Suppressor macrophage treated with lipopolysaccharide for 4 hours (primary cell): ENCODE data around the gene DNAJC22.

Source experiments
- DNase-seq: peaks from one replicate; pipeline ENCODE4 v3.0.0-alpha.2; 2020

Gene DNAJC22

DNA sequence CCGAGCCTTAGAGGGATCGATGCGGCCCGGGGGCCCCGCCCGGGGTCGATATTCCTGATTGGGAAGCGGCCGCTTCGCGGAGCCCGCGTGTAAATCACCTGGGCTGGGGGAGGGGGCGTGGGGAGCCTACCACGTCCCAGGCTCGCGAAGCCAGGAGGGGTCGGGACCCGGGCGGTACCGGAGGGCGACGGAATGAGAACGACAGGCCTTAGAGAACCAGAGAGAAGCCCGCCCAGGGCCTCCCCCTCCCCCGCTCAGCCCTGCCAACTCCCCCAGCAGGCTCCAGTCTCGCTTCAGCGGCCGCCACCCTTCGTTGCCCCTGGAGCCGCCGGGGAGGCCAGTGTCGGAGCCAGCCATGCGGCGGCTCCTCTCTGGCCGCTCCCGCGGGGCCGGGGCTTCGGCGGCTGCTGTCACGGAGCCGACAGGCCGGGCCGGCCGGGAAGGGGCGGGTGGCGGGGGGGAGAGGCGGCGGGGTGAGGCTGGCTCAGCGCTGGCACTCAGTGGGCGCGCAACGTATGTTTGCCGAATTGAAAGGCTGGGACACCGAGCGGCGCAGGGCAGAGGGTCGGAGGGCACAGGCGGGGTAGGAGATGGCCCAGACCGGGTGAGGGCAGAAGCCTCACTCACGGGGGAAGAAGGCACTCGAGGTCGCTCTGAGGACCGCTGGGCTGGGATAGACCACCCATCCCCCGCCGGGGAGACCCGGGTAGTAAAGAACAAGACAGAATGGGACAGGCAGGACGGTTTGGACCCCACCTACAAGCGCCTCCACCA, 1.4 kb upstream of the DNAJC22 start:
- DNase-seq, result no peak

DNA sequence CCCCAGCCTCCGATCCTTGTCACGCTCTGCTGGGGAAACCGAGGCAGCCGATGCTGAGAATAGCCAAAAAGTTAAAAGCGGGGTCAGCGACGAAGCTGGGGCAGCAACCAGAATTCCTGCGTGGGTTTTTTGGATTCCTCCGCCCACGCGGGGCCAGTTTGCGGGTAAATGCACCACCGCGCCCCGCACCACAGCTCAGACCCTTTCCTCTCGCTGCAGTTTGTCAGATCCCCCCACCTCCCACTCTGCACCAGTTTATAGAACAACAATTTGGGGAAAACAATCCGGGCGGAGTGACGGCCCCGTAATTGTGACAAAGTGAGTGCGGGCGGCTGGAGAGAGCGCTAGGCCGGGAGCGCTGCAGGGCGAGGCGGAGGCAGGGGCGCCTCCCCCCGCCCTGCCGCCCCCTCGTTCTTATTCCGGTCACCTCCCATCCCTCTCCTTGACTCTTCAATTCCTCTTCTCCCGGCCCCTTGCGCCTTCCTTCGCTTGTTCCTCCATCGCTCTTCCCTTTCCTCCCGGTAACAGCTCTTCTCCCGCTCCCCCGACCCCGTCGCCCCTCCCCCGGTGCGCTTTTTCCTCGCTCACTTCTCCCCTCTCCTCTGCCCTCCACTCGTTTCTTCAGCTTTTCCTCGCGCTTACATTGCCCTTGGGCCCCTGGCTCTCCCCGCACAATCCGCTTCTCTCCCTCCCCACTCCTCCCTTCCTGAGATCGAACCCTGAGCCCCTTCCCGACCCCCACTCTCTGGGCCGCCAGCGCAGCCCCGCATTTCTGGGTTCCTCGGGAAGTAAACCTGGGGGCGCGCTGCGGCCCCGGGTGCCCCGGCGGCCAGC, 646 bp upstream of the DNAJC22 start:
- no peak for DNase-seq

DNA sequence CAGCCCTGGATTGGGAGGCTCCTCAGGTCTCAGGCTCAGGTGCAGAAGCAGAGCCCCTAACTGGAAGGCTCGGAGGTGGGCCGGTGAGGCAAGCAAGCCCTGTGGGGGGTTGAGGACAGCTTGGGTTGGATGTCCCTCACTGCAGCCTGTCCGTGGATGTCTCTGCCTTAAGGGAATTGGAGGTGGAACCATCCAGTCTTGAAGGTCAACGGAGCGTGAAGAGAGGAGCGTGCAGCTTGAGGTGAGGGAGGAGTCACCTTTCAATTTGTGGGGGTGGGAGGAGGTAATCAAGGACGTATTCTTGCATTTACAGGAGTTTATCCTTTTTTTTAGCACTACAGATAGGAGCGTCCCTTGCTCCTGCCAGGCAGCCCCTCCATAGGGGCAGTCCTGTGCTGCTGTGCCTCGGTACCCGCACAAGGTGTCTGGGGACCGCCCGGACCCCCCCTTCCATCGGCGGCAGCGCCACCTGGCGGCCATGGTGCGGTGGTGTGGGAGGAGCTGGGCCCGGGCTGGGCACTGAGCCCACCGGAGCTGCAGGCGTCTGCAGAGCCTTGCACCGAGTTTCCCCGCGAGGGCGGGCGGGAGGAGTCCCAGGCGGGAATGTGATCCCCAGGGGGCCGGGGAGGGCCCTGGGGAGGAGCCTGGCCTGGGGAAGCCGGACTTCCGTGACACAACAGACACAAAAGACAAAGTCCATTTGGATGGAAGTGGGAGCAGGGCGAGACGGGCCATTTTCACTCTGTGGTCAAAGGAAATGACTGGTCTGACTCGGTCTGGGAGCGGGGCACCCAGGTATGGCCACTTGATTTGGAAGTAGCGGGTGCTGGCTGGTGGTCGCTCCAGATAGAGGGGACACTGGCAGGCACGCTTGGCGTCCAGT, 864 bp downstream of the DNAJC22 start:
- DNase-seq, result peak; percentile 68

DNA sequence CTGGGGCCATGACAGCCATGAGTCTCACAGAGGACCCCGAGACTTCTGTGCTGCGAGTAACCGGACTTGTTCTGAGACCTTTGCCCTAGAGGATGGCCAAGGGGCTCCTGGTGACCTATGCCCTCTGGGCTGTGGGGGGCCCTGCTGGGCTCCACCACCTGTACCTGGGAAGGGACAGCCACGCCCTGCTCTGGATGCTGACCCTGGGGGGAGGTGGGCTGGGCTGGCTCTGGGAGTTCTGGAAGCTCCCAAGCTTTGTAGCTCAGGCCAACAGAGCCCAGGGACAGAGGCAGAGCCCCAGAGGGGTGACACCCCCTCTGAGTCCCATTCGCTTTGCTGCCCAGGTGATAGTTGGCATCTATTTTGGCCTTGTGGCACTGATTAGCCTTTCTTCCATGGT, 2.1 kb downstream of the DNAJC22 start:
- DNase-seq, result no peak

DNA sequence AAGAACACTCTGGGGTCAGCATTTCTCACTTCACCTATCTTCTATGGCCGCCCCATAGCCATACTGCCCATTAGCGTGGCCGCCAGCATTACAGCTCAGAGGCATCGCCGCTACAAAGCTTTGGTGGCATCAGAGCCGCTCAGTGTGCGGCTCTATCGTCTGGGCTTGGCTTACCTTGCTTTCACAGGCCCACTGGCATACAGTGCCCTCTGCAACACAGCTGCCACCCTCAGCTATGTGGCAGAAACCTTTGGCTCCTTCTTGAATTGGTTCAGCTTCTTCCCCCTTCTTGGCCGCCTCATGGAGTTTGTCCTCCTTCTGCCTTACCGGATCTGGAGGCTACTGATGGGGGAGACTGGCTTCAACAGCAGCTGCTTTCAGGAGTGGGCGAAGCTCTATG, 2.6 kb downstream of the DNAJC22 start:
- DNase-seq, result no peak

DNA sequence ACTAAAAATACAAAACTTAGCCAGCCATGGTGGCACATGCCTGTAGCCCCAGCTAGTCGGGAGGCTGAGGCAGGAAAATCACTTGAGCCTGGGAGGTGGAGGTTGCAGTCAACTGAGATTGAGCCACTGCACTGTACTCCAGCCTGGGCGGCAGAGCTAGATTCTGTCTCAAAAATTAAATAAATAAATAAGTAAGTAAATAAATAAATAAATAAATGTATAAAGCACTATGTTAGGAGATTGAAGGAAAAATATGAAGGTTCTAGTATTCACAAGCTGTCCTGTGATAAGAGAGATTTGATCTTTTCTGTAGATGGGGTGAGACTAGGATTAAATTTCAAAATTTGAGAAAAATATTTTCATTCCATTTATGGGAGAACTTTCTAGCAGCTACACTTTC, 5.7 kb downstream of the DNAJC22 start:
- no peak for DNase-seq

DNA sequence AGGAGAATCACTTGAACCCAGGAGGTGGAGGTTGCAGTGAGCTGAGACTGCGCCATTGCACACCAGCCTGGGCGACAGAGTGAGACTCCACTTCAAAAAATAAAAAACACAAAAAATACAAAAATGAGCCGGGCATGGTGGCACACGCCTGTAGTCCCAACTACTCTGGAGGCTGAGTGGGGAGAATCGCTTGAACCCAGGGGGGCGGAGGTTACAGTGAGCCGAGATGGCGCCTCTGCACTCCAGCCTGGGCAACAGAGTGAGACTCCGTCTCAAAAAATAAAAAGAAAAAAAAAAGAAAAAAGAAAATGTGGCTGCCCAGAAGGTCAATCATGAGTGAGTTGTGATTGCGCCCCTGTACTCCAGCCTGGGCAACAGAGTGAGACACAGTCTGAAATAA, 9.2 kb downstream of the DNAJC22 start:
- DNase-seq, result no peak

DNA sequence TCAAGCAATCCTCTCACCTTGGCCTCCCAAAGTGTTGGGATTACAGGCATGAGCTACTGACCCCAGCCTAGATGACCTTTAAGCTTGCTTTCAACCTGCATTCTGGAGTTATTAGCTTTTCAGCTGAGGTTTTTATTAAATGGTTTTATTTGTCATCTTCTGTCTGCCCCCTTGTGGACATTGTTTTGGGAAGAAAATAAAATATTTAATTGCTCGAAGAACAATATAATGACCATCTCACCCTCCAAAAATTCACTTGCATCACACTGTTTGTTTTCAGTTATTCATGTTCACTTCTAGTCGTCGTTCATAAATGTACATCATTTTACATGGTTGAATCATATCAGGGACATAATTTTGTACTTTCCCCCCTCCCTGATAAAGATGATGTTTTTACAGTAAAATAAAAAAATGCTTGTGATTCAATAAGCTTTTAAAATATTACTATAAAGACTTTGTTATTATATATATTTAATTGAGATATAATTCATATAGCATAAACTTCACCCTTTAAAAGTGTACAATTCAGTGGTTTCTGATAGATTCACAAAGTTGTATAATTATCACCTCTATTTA, 10.5 kb downstream of the DNAJC22 start:
- DNase-seq, result peak; percentile 64

DNA sequence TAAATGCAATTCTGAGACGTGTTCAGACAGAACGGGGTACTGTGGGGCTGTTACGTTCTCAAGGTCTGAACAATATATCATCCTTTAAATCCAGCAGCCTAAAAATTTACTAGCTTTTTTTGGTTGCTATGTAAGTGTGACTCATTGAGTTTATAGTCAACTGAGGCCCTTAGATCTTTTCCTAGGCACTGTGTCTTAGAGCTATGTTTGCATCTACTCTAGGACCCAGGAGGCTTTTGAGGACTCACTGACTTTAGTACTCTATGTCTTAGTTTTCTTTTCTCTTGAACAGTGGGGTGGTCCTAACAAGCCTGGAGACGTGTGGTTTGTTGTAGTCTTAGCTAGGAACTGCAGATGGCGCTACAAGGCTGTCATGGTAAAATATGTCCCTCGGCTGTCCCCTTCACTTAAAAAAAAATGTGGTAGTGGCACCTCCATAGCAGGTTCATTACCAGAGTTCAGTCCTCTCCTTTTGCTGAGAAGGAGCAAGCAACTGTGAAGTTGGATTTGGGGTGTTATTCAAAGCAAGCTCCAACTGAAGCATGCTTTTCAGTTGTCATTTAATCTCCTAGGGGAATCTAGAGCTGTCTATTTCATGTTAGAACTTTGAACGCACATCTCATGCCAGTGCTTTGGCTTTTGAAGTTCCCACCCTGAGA, 11.9 kb downstream of the DNAJC22 start:
- peak; percentile 77 for DNase-seq

DNA sequence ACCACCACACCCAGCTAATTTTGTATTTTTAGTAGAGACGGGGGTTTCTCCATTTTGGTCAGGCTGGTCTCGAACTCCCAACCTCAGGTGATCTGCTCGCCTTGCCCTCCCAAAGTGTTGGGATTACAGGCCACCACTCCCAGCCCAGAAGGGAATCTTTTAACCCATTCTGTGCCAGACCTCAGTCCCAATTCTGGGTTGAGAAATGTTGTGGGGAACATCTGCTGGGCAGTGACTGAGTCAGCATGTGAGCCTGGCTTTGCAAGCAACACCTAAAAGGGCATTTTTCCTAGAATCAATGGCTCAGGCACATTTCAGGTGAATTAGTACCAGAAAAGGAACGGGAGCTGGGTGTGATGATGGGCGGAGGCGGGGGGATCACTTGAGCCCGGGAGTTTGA, 13.0 kb downstream of the DNAJC22 start:
- no peak for DNase-seq

DNA sequence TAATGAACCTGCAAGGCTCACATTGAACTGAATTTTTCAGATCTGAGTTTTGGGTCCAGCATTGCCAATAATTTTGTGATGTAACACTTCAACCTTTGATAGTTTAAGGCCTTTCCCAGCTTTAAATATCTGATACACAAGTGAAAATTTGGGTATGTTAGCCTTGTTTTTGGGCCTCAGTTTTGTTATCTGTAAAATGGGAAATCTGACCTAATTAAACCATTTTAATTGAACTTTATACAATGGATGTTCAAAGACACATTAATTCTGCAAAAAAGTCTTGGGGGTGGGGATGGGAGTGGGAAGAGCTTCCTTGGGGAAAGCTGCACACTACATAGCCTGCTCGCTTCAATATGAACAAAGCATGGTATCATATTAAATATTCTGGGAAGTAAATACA, 15.4 kb downstream of the DNAJC22 start:
- no peak for DNase-seq

DNA sequence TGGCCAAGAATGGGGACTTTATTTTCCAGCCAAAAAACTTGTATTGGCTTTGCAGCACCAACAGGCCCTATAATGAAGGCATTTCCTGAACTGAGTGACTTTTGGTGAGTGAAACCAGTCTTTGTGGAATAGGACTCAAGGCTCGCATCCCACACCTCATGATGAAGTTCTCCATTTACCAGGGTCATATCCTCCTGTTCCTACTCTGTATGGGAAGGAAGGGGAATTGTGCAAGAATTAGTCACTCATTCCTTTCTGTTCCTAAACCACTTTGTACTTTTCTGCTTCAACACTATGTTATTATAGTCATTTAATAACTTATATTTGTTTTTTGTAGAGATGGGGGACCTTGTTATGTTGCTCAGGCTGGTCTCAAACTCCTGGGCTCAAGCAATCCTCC, 18.3 kb downstream of the DNAJC22 start:
- DNase-seq, result peak; percentile 94

DNA sequence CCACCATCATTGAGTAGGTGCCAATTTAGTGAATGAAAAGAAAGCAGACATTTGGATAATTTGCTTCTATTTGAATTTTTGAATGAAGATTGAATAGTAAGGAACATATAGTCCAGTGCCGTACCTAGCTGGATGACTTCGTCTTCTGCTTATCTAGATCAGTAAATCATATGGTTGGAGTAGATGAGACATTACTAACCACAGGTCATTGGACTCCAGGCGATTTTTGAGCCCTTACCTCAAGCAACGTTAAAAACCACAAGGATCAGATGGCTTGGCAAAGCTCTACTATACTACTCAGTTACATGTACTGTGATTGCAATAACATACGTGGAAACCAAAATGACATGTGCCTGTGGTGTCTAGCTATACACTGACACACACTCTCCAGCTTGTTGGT, 18.9 kb downstream of the DNAJC22 start:
- DNase-seq, result no peak

DNA sequence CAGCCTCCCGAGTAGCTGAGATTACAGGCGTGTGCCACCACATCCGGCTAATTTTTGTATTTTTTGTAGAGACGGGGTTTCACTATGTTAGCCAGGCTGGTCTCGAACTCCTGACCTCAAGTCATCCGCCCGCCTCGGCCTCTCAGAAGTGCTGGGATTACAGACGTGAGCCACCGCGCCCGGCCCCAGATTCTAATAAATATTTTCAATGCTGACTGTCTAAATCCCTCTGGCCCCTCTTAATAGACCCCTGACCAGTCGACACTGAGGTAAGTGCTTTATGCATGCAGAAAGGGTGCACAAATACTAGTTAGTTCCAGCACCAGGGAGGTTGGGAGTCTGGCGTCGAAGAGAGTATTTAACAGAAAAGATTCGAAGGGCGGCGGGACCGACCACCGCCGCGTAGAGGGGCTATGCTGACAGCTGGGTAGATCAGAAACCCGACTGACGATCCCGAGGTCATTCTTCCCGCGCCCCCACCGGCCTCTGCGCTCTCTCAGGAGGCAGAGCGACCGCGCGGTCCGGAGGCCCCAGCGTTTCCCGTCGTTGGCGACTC, 19.5 kb downstream of the DNAJC22 start:
- DNase-seq, result no peak

DNA sequence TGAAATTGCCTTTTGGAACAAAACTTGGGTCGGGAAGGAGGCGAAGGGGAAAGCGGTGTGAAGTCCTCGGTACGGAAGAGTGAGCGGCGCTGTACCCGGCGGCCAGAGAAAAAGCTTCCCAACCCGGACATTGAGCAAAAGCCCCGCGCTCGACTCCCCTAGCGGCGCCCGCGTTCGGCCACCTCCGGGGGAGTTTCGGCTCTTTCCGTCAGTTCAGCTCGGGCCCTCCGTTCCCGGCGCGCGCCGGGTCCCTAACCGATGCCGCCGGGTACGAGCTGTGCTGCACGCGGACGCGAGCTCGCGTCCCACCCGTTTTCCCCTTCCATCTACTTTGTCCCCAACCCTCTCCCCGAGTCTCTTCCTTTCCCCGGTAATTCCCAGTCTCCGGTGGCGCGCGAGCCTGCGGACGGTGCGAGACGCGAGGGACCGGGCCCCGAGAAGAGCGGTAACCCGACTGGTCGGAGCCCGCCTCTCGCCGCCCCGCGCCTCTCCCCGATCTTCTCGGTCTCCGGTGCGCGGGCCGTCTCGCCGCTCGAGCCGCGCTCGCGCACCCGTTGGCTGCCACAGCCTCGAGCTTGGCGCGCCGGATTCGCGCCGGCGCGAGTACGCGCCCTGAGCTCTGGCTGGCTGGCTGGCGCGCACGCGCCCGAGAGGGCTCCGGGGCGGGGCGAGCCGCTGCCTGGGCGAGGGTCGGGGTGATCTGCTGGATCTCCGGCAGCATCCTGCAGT, 20.1 kb downstream of the DNAJC22 start:
- peak; percentile 92 for DNase-seq

DNA sequence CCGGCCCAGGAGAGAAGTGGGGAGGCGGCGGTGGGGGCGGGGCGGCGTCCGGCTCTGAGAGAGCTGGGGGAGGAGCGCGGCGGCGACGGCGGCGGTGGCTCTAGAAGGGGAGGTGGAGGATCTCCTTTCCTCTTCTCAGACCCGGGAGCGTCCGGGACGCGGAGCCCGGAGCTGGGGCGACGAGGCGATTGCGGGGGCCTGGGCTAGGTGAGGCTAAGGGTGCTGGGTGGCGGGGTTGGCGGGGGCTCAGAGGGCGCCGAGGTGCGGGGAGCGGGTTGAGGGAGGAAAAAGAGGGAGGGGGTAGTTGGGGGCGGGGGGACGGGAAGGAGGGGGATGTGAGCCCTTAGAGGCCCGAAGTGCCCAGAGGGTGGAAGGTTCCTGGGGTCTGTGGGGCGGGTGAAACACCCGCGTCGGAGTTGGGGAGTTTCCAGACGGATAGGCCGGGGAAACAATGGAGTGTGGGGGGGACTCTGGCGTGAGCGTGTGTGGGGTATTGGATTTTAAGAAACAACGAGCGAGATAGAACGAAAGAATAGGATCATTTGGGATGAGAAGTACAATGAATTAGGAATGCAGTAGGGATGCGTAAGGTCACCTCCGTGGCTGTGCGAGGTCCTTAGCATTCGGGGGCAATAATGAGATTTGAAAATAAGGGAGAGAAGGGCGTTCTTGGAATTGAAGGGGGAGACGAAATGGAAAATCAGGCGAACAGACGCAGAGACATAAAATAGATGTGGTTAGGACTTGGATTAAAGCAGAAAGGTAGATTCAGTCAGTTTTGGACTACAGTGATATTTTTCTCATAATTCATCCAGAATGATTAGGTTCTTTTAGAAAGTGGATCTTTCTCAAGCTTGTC, 20.9 kb downstream of the DNAJC22 start, which contains the start of gene SPATS2:
Gene SPATS2 (plus strand): TSS at position 82 of the 859 bp plus-strand sequence. CDS start 93,551 bp downstream, outside the sequence.
- DNase-seq, result no peak

DNA sequence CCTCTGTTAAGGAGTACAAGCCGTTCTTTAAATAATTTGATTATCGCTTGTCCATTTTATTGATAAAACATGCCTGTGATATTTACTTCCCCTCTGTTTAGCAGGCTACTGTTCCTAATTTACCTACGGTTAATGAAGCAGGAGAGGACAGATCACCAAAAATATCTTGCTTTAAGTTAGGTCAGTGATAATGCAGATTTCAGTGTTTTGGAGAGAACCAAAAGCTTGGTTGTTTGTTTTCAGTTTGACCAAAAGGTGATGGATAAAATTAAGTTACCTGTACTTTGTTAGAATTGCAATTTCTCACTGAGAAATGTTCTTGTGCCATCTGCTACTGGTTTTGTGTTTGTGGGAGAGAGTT, 21.5 kb downstream of the DNAJC22 start:
- DNase-seq, result no peak

DNA sequence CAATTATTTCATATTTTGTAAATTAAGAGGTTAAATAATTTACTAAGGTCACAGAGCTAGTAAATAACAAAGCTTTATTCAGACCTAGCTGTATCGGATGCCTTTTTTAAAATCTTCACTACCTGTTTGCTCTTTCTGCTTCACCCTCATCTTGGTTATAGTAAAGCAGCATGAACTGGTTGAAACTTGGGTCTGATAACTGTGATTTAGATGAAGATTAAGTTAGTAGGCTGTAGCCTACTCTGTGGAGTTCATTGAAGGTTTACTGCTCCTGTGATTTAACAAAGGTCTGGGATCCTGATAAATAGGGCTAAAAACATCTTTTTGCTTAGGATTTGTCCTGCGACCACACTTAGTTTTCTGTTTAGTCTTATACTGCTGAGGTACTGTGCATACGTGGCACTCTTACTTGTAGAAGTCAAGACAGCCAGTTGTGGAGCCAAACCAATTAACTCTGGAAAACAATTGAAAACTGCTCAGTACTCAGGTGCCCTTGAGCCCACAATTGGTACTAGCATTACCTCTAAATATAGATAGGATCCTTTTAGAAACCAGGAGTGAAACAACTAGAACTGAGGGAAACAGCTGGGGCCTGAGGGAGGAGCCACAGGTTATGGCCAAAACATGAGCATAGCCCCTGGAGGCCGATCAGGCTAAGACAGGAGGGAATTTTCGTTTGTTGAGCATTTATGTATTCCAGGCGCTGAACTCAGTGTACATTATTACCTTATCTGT, 22.9 kb downstream of the DNAJC22 start:
- peak; percentile 49 for DNase-seq

DNA sequence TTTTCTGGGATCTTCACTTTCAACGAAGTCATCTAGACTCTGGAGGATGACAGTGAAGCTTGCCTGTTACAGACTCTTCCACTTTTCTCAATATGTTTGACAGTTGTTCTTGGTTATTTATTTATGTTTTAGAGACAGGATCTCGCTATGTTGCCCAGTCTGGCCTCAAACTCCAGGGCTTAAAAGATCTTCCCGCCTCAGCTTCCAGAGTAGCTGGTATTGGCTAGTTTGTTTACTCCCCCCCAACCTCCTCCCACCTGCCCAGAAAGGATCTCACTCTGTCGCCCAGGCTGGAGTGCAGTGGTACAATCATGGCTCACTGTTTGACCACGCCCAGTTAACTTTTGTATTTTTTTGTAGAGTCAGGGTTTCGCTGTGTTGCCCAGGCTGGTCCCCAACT, 23.9 kb downstream of the DNAJC22 start:
- DNase-seq, result no peak

DNA sequence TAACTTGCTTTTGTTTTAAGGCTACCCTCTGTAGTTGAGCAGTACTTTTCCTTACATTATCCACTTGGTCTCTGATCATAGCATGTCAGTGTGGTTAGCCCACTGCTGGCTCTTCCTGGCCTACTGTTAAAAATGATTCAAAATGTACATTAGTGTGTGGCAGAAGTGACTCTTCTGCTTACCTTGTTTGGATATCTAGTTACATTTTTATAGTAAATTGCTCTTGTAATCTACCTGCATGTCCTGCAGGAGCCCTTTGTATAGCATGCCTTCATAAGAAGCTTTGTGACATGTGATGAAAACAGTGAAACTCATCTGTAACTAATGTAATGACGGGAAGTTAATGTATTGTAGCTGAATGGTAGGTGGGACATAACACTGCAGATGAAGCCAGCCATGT, 28.7 kb downstream of the DNAJC22 start:
- DNase-seq, result no peak
